NCI-H1092 (cell line): Measurements from ENCODE around the gene OTOS.

Source experiments
- DNase-seq: peaks from one replicate; lab custom pipeline; 2025; lab: John Stamatoyannopoulos, UW

The OTOS gene

GRCh38 chr2:240167588-240167880, 27.1 kb upstream of the OTOS start:
- DNase-seq: no peak

GRCh38 chr2:240166761-240167587, 26.5 kb upstream of the OTOS start:
- no peak for DNase-seq

GRCh38 chr2:240166191-240166590, 25.7 kb upstream of the OTOS start:
- DNase-seq: no peak

- no peak for DNase-seq
These were observed 25.2 kb upstream of the OTOS start for GRCh38 chr2:240165661-240166060.

- no peak for DNase-seq
These were observed 24.6 kb upstream of the OTOS start for GRCh38 chr2:240165034-240165433.

GRCh38 chr2:240164586-240164985, 24.1 kb upstream of the OTOS start:
- no peak for DNase-seq

GRCh38 chr2:240163844-240164574, 23.6 kb upstream of the OTOS start:
- no peak for DNase-seq

GRCh38 chr2:240162939-240163714, 22.7 kb upstream of the OTOS start:
- DNase-seq: no peak

- no peak for DNase-seq
These were observed 22.1 kb upstream of the OTOS start for GRCh38 chr2:240162531-240162930.

GRCh38 chr2:240162032-240162431, 21.6 kb upstream of the OTOS start:
- no peak for DNase-seq

GRCh38 chr2:240161087-240161750, 20.8 kb upstream of the OTOS start:
- DNase-seq: no peak

GRCh38 chr2:240160291-240161086, 20.0 kb upstream of the OTOS start:
- no peak for DNase-seq

- no peak for DNase-seq
These were observed 18.9 kb upstream of the OTOS start for GRCh38 chr2:240159251-240159839.

GRCh38 chr2:240157147-240157470, 16.7 kb upstream of the OTOS start:
- DNase-seq: no peak

- no peak for DNase-seq
These were observed 16.1 kb upstream of the OTOS start for GRCh38 chr2:240156435-240157146.

GRCh38 chr2:240155745-240156390, 15.4 kb upstream of the OTOS start:
- no peak for DNase-seq

- DNase-seq: no peak
These were observed 14.7 kb upstream of the OTOS start for GRCh38 chr2:240155048-240155744.

- no peak for DNase-seq
These were observed 14.1 kb upstream of the OTOS start for GRCh38 chr2:240154606-240155005.

- no peak for DNase-seq
These were observed 13.0 kb upstream of the OTOS start for GRCh38 chr2:240153418-240153817.
